ENCODE data around the gene DNMT1. TPM values are rescaled to one million over a fixed set of nuclear protein-coding genes. Genes with fewer than 3 reads are reported as not detected.

The DNMT1 gene
- polyA plus RNA-seq, 1 of the 3 experiments (the other 2 are of a cell fraction): 58.3 TPM

- ChIA-PET POLR2A (no interaction called here), CTCF (interaction anchor here (0.6 kb wide), 1 partner anchor 24 kb away, joined by 3 read pairs; no protein-coding TSS in a partner anchor)
- H3K9me3 ChIP-seq: no peaks in the 10 kb centered on the region
- H3K27ac ChIP-seq (ENCODE audit: low read depth in 2 of 2, low read length in 1 of 2): peak overlapping the region in 1 of 2 experiments; percentile 45; a peak in 2 of 4 replicates
- peaks cover 31 to 87% of the 10 kb centered on the region in 2 experiments for H3K36me3 ChIP-seq (replicated peaks in 1 of 2; ENCODE audit: control insufficient read depth in 1 of 2, insufficient read depth in 2 of 2, low read length in 1 of 2)
- TF ChIP-seq RXRA (IDR thresholded peaks at IDR 0.05; ENCODE audit: borderline replicate concordance, low read depth) (no peak), EP300 (IDR thresholded peaks at IDR 0.05; ENCODE audit: borderline replicate concordance in 1 of 2, low read depth in 1 of 2, low read length in 1 of 2) (no peak), TEAD4 (IDR thresholded peaks at IDR 0.05; ENCODE audit: borderline replicate concordance, insufficient read depth) (no peak), RFX5 (IDR thresholded peaks at IDR 0.05; ENCODE audit: low read length) (no peak), TCF12 (IDR thresholded peaks at IDR 0.05) (no peak), MXI1 (IDR thresholded peaks at IDR 0.05; ENCODE audit: low read depth, low read length) (no peak), GATA2 (CRISPR knock-in tag; IDR thresholded peaks at IDR 0.05) (no peak), NFIC (IDR thresholded peaks at IDR 0.05; ENCODE audit: borderline replicate concordance) (no peak), FOXJ3 (CRISPR knock-in tag; IDR thresholded peaks at IDR 0.05) (no peak), FOSL2 (IDR thresholded peaks at IDR 0.05; ENCODE audit: borderline replicate concordance, low read depth) (no peak), SIN3A (IDR thresholded peaks at IDR 0.05; ENCODE audit: borderline replicate concordance, low read depth, low read length) (no peak)
- TF ChIP-seq, protein P1, sequence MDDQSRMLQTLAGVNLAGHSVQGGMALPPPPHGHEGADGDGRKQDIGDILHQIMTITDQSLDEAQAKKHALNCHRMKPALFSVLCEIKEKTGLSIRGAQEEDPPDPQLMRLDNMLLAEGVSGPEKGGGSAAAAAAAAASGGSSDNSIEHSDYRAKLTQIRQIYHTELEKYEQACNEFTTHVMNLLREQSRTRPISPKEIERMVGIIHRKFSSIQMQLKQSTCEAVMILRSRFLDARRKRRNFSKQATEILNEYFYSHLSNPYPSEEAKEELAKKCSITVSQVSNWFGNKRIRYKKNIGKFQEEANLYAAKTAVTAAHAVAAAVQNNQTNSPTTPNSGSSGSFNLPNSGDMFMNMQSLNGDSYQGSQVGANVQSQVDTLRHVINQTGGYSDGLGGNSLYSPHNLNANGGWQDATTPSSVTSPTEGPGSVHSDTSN (IDR thresholded peaks at IDR 0.05): no peak
- TF ChIP-seq, protein P2, sequence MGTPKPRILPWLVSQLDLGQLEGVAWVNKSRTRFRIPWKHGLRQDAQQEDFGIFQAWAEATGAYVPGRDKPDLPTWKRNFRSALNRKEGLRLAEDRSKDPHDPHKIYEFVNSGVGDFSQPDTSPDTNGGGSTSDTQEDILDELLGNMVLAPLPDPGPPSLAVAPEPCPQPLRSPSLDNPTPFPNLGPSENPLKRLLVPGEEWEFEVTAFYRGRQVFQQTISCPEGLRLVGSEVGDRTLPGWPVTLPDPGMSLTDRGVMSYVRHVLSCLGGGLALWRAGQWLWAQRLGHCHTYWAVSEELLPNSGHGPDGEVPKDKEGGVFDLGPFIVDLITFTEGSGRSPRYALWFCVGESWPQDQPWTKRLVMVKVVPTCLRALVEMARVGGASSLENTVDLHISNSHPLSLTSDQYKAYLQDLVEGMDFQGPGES (IDR thresholded peaks at IDR 0.05; ENCODE audit: low read depth, low read length): no peak
- no peak overlapping the region for H3K9ac ChIP-seq
- no peaks in the 10 kb centered on the region for H3K79me2 ChIP-seq (ENCODE audit: insufficient read depth)
- 98% methylated on average over 13 of the region's 13 CpGs for WGBS (ENCODE audit: low lambda C conversion rate)
- H3K4me2 ChIP-seq: no peak overlapping the region
- no peaks in the 10 kb centered on the region for H3F3A ChIP-seq (replicated peaks; ENCODE audit: insufficient read depth)
- H3K4me3 ChIP-seq (ENCODE audit: low read depth in 2 of 2, low read length in 1 of 2): no peak overlapping the region
- no peak overlapping the region for H2AFZ ChIP-seq (ENCODE audit: low read depth)
- no peaks in the 10 kb centered on the region for H3K27me3 ChIP-seq (ENCODE audit: insufficient read depth)
- no peak for DNase-seq
- H3K4me1 ChIP-seq (ENCODE audit: control insufficient read depth in 1 of 2, insufficient read depth in 2 of 2, low read depth in 1 of 2, low read length in 1 of 2): peaks cover 0 to 38% of the 10 kb centered on the region in 2 experiments; a peak in 1 of 4 replicates
- no peaks in the 10 kb centered on the region for H4K20me1 ChIP-seq (ENCODE audit: insufficient read depth)
- no peaks in the 10 kb centered on the region for H3K9me2 ChIP-seq
Measured at GRCh38 chr19:10141479-10141878, 53.3 kb downstream of the DNMT1 start.

DNA sequence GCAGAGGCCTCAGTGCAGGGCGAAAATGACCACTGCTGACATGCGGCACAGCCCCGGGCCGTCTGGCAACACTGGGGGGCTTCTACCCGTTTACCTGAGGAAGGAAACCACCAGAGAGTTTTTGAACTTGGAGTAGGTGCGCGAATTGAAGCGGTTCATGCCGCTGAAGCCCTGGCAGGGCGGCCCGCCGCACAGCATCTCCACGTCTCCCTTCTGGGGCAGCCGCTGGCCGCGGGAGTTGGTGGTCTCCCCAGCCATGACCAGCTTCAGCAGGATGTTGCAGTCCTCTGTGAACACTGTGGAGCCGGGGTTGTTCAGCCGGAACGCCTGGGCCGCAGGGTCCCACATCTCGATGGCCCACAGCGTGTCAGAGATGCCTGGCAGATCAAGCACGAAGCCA is 54.8 kb downstream of the DNMT1 start:
- Histone ChIP-seq H3K4me2 (no peak overlapping the region), H4K20me1 (ENCODE audit: insufficient read depth) (no peaks in the 10 kb centered on the region), H3K4me3 (ENCODE audit: low read depth in 2 of 2, low read length in 1 of 2) (no peak overlapping the region), H2AFZ (ENCODE audit: low read depth) (no peak overlapping the region), H3K27me3 (ENCODE audit: insufficient read depth) (no peaks in the 10 kb centered on the region), H3K9ac (no peak overlapping the region), H3K4me1 (ENCODE audit: control insufficient read depth in 1 of 2, insufficient read depth in 2 of 2, low read depth in 1 of 2, low read length in 1 of 2) (peaks cover 0 to 33% of the 10 kb centered on the region in 2 experiments; a peak in 1 of 4 replicates), H3K27ac (ENCODE audit: low read depth in 2 of 2, low read length in 1 of 2) (peak overlapping the region in 1 of 2 experiments; percentile 99; a peak in 2 of 4 replicates), H3K9me2 (no peaks in the 10 kb centered on the region), H3K9me3 (no peaks in the 10 kb centered on the region), H3F3A (replicated peaks; ENCODE audit: insufficient read depth) (no peaks in the 10 kb centered on the region), H3K36me3 (replicated peaks in 1 of 2; ENCODE audit: control insufficient read depth in 1 of 2, insufficient read depth in 2 of 2, low read length in 1 of 2) (peaks cover 25 to 88% of the 10 kb centered on the region in 2 experiments), H3K79me2 (ENCODE audit: insufficient read depth) (no peaks in the 10 kb centered on the region)
- 97% methylated on average over 11 of the region's 23 CpGs for WGBS (ENCODE audit: low lambda C conversion rate)
- ChIA-PET CTCF (interaction anchor here (0.7 to 2.8 kb wide), 8 partner anchors 10 to 152 kb away, joined by 3 to 13 read pairs (median 4); partner anchors contain the start of gene EIF3G), POLR2A (interaction anchor here (1.2 kb wide), 1 partner anchor 34 kb away, joined by 5 read pairs; the partner anchor contains the start of gene PPAN)
- TF ChIP-seq RAD21 (IDR thresholded peaks at IDR 0.05; ENCODE audit: low read length): no peak
- TF ChIP-seq EZH2phosphoT487 (IDR thresholded peaks at IDR 0.05; ENCODE audit: borderline replicate concordance, low read depth): no peak
- TF ChIP-seq SIN3A (IDR thresholded peaks at IDR 0.05; ENCODE audit: borderline replicate concordance, low read depth, low read length): no peak
- TF ChIP-seq, protein P3, sequence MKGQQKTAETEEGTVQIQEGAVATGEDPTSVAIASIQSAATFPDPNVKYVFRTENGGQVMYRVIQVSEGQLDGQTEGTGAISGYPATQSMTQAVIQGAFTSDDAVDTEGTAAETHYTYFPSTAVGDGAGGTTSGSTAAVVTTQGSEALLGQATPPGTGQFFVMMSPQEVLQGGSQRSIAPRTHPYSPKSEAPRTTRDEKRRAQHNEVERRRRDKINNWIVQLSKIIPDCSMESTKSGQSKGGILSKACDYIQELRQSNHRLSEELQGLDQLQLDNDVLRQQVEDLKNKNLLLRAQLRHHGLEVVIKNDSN (IDR thresholded peaks at IDR 0.05; ENCODE audit: borderline replicate concordance, low read depth): no peak
- TF ChIP-seq, protein P2 (IDR thresholded peaks at IDR 0.05; ENCODE audit: low read depth, low read length): no peak
- TF ChIP-seq SMC3 (IDR thresholded peaks at IDR 0.05; ENCODE audit: low read depth, low read length): no peak
- DNase-seq: no peak

Measured in SK-N-SH (cell line).